ENCODE measurements around the gene P4HA1. TPM values are rescaled to one million over a fixed set of nuclear protein-coding genes. Genes with fewer than 3 reads are reported as not detected.

P4HA1 gene
- total and polyA plus RNA-seq, 9 of the 15 experiments (the other 6 are each of a cell fraction or from before 2014, with no cell fraction given): 20.2 to 177 (median 28.6) TPM

- Histone ChIP-seq H3K27ac (ENCODE audit: extremely low read depth, low read depth, low read length) (no peak overlapping the region), H3K79me2 (ENCODE audit: control insufficient read depth, insufficient read depth, low read length) (no peaks in the 10 kb centered on the region; the same call in 2 of the 3 replicates), H3K27me3 (ENCODE audit: control insufficient read depth in 2 of 2, insufficient read depth in 2 of 2, low read length in 2 of 2) (no peaks in the 10 kb centered on the region), H3K4me1 (replicated peaks in 1 of 2; ENCODE audit: control insufficient read depth in 2 of 2, insufficient read depth in 2 of 2, low read length in 2 of 2) (no peaks in the 10 kb centered on the region), H3K9ac (ENCODE audit: insufficient read depth in 1 of 2, low read depth in 2 of 2, low read length in 2 of 2) (no peak overlapping the region), H3K9me3 (replicated peaks; ENCODE audit: control insufficient read depth, insufficient read depth, low read depth, low read length) (no peaks in the 10 kb centered on the region), H4K20me1 (replicated peaks; ENCODE audit: control insufficient read depth, insufficient read depth, low read length) (no peaks in the 10 kb centered on the region), H3K9me1 (ENCODE audit: control insufficient read depth, insufficient read depth, low read length) (no peaks in the 10 kb centered on the region), H2AFZ (ENCODE audit: low read depth, low read length) (no peak overlapping the region), H3K4me2 (ENCODE audit: insufficient read depth, low read length) (no peak overlapping the region), H3K36me3 (ENCODE audit: control insufficient read depth, insufficient read depth, low read length) (peaks cover 74% of the 10 kb centered on the region), H3K4me3 (no peak overlapping the region)
- intact Hi-C loops (cut with micrococcal nuclease) (no loop called here), in situ Hi-C loops (cut with MboI) (no loop called here)
- no peak for DNase-seq (ENCODE audit: extremely low read depth in 1 of 4, low spot score in 3 of 4)
- ChIA-PET POLR2A (interaction anchor here (1.4 to 2.9 kb wide), 2 partner anchors 10 to 36 kb away, joined by 4 to 9 read pairs; partner anchors contain the start of gene P4HA1), CTCF (ENCODE audit: low intra/inter-chr PET ratio) (no interaction called here)
- BruUV-seq (replicated peaks): no TSS peak
- WGBS (ENCODE audit: insufficient coverage, low coverage, missing lambda C conversion rate): 100% methylated on average over 2 of the region's 2 CpGs
- no peak for ATAC-seq
- no peak for FAIRE-seq
- no peak for TF ChIP-seq KLF13 (tag; IDR thresholded peaks at IDR 0.05; ENCODE audit: borderline replicate concordance, low read depth)
- TF ChIP-seq PHF20 (IDR thresholded peaks at IDR 0.05; ENCODE audit: partially characterized antibody): no peak
- no peak for TF ChIP-seq CTBP1 (IDR thresholded peaks at IDR 0.05; ENCODE audit: borderline replicate concordance)
- TF ChIP-seq ELF4 (CRISPR knock-in tag; IDR thresholded peaks at IDR 0.05): no peak
- TF ChIP-seq XRCC4 (IDR thresholded peaks at IDR 0.05; ENCODE audit: extremely low read depth, insufficient read depth, insufficient read length): no peak
- TF ChIP-seq ZNF764 (CRISPR knock-in tag; IDR thresholded peaks at IDR 0.05; ENCODE audit: low read depth): no peak
- no peak for TF ChIP-seq PHB2 (IDR thresholded peaks at IDR 0.05; ENCODE audit: low read depth)
- no peak for TF ChIP-seq MAFG (tag; conservative IDR thresholded peaks at IDR 0.05)
- TF ChIP-seq HES1 (IDR thresholded peaks at IDR 0.05; ENCODE audit: low read depth): no peak
- TF ChIP-seq DMBX1 (CRISPR knock-in tag; IDR thresholded peaks at IDR 0.05; ENCODE audit: borderline replicate concordance): no peak
- no peak for TF ChIP-seq NCOA4 (IDR thresholded peaks at IDR 0.05; ENCODE audit: partially characterized antibody)
- TF ChIP-seq CEBPZ (IDR thresholded peaks at IDR 0.05; ENCODE audit: borderline replicate concordance, low read depth, low read length): no peak
- no peak for TF ChIP-seq BRF1 (IDR thresholded peaks at IDR 0.05; ENCODE audit: borderline replicate concordance, extremely low read depth, insufficient read length)
- no peak for TF ChIP-seq FOXO4 (CRISPR knock-in tag; IDR thresholded peaks at IDR 0.05)
- no peak for TF ChIP-seq BRD9 (IDR thresholded peaks at IDR 0.05; ENCODE audit: low read depth, partially characterized antibody)
- TF ChIP-seq RBM22 (IDR thresholded peaks at IDR 0.05; ENCODE audit: low read depth, low read length, poor library complexity, severe bottlenecking): no peak
- TF ChIP-seq MAFF (IDR thresholded peaks at IDR 0.05; ENCODE audit: low read length): no peak
These were observed 35.4 kb upstream of the P4HA1 start for GRCh38 chr10:73131913-73132686.
